Progenitor cell of endocrine pancreas (in vitro differentiated cells): ENCODE measurements around the gene NOG. TPM values are rescaled to one million over a fixed set of nuclear protein-coding genes. Genes with fewer than 3 reads are reported as not detected.

Source experiments
- DNase-seq: peaks from one replicate; pipeline ENCODE4 v3.0.0; 2021; ENCODE audit warnings: low spot score; ENCODE audit not compliant: unreplicated experiment
- H3K27ac Mint-ChIP-seq: 2 replicates; pipeline ENCODE4 v1.8.0; 2021; ENCODE audit warnings: mild to moderate bottlenecking, moderate library complexity, mixed read lengths
- H3K27me3 Mint-ChIP-seq: 2 replicates; pipeline ENCODE4 v1.8.0; 2021; ENCODE audit warnings: mixed read lengths
- H3K36me3 Mint-ChIP-seq: 2 replicates; pipeline ENCODE4 v1.8.0; 2022; ENCODE audit warnings: mixed read lengths; ENCODE audit not compliant: insufficient read depth
- H3K4me1 Mint-ChIP-seq: 2 replicates; pipeline ENCODE4 v1.8.0; 2021; ENCODE audit warnings: low read depth, mixed read lengths
- H3K4me3 Mint-ChIP-seq: 2 replicates; pipeline ENCODE4 v1.8.0; 2021; ENCODE audit warnings: low read depth, mild to moderate bottlenecking, moderate library complexity, mixed read lengths
- H3K9me3 Mint-ChIP-seq: 2 replicates; pipeline ENCODE4 v1.8.0; 2021; ENCODE audit warnings: low read depth, mixed read lengths
- total RNA-seq: library from RNA; stranded (reverse); gene quantifications from 2 replicates; pipeline ENCODE4 v1.2.1, GENCODE V29; 2021
- TF ChIP-seq, protein P1 (sequence below): fragments of 200-600 bp; sonication (generic); IDR thresholded peaks from one replicate; pipeline ENCODE4 v1.5.0; 2021; ENCODE audit warnings: antibody characterized with exemption, mild to moderate bottlenecking; ENCODE audit not compliant: unreplicated experiment

The NOG gene
- total RNA-seq, 1 donor from 2014 or later, result 0.24 TPM

- H3K36me3 Mint-ChIP-seq, result no peaks in the 10 kb centered on the region
- H3K4me3 Mint-ChIP-seq, result peak overlapping the region; percentile 49
- TF ChIP-seq, protein P1, sequence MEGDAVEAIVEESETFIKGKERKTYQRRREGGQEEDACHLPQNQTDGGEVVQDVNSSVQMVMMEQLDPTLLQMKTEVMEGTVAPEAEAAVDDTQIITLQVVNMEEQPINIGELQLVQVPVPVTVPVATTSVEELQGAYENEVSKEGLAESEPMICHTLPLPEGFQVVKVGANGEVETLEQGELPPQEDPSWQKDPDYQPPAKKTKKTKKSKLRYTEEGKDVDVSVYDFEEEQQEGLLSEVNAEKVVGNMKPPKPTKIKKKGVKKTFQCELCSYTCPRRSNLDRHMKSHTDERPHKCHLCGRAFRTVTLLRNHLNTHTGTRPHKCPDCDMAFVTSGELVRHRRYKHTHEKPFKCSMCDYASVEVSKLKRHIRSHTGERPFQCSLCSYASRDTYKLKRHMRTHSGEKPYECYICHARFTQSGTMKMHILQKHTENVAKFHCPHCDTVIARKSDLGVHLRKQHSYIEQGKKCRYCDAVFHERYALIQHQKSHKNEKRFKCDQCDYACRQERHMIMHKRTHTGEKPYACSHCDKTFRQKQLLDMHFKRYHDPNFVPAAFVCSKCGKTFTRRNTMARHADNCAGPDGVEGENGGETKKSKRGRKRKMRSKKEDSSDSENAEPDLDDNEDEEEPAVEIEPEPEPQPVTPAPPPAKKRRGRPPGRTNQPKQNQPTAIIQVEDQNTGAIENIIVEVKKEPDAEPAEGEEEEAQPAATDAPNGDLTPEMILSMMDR, result no peak
- no peaks in the 10 kb centered on the region for H3K9me3 Mint-ChIP-seq
- H3K27me3 Mint-ChIP-seq, result peaks cover 64% of the 10 kb centered on the region
- peaks cover 10% of the 10 kb centered on the region for H3K4me1 Mint-ChIP-seq
- H3K27ac Mint-ChIP-seq, result no peak overlapping the region
- DNase-seq, result peak; percentile 20
These were observed 4.0 kb downstream of the NOG start for GRCh38 chr17:56597495-56597990.

GRCh38 chr17:56598466-56598865 lies 5.0 kb downstream of the NOG start:
- Mint-ChIP-seq H3K27me3 (peaks cover 73% of the 10 kb centered on the region), H3K9me3 (no peaks in the 10 kb centered on the region), H3K27ac (peak overlapping the region; percentile 55), H3K36me3 (no peaks in the 10 kb centered on the region), H3K4me1 (peaks cover 10% of the 10 kb centered on the region), H3K4me3 (no peak overlapping the region)
- TF ChIP-seq, protein P1, result no peak
- no peak for DNase-seq

DNA sequence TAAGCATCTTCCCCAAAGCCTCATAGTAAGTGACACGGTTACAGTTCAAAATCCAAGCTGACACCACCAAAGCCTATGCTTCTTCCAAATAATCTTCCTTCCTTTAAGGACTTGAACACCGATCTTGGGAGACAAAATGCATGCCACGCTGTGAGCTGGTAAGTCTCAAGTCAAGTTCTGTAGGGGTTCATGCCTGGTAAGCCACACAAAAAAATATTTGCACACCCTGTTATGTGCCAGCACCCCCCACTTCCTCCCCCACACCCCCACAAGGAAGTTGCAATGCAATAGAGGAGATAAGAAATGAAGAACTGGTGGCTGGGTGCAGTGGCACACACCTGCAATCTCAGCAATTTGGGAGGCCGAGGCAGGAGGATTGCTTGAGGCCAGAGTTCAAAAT lies 5.6 kb downstream of the NOG start:
- Mint-ChIP-seq H3K36me3 (no peaks in the 10 kb centered on the region), H3K9me3 (no peaks in the 10 kb centered on the region), H3K27ac (no peak overlapping the region), H3K4me1 (peaks cover 10% of the 10 kb centered on the region), H3K4me3 (no peak overlapping the region), H3K27me3 (peaks cover 78% of the 10 kb centered on the region)
- no peak for DNase-seq
- TF ChIP-seq, protein P1, result no peak

DNA sequence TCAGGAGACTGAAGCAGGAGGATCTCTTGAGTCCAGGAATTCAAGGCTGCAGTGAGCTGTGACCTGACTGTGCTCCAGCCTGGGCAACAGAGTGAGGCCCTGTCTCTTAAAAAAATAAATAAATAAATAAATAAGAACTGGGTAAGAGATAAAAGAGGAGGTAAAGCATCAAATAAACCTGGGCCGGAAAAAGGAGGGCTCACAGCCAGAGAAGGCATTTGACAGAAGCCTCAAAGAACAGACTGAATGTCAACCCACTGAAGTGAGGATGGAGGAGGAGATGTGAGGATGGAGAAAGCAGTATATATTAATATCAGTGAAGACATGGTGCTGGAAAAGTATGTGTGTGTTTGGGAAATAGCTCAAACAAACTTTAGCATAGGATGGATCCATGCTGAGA lies 6.1 kb downstream of the NOG start:
- DNase-seq, result no peak
- H3K9me3 Mint-ChIP-seq, result no peaks in the 10 kb centered on the region
- TF ChIP-seq, protein P1, result no peak
- no peak overlapping the region for H3K27ac Mint-ChIP-seq
- no peaks in the 10 kb centered on the region for H3K36me3 Mint-ChIP-seq
- H3K4me1 Mint-ChIP-seq, result peaks cover 10% of the 10 kb centered on the region
- H3K27me3 Mint-ChIP-seq, result peaks cover 82% of the 10 kb centered on the region
- H3K4me3 Mint-ChIP-seq, result no peak overlapping the region

- H3K27me3 Mint-ChIP-seq, result peaks cover 79% of the 10 kb centered on the region
These were observed 6.8 kb downstream of the NOG start for GRCh38 chr17:56600256-56600655.

More at GRCh38 chr17:56600256-56600655, 6.8 kb downstream of the NOG start:
- Mint-ChIP-seq H3K4me3 (no peak overlapping the region), H3K27ac (no peak overlapping the region), H3K9me3 (no peaks in the 10 kb centered on the region), H3K36me3 (no peaks in the 10 kb centered on the region), H3K4me1 (peaks cover 10% of the 10 kb centered on the region)
- no peak for DNase-seq
- TF ChIP-seq, protein P1, result no peak
